Suprapubic skin (tissue), 4 donors: ENCODE measurements around the gene HES5. TPM values are rescaled to one million over a fixed set of nuclear protein-coding genes. Genes with fewer than 3 reads are reported as not detected.

Source experiments
- DNase-seq, 2 donors: peaks; one replicate each; pipeline ENCODE4 v3.0.0-alpha.2; 2019; ENCODE audit warnings: low spot score in 2 of 2
- H3K27ac ChIP-seq: fragments of 200-600 bp; sonication (generic); one replicate; pipeline ENCODE4 v1.5.1; 2019
- H3K27me3 ChIP-seq: fragments of 200-600 bp; sonication (generic); one replicate; pipeline ENCODE4 v1.5.1; 2019
- H3K36me3 ChIP-seq: fragments of 200-600 bp; sonication (generic); one replicate; pipeline ENCODE4 v1.5.1; 2019
- H3K4me1 ChIP-seq: fragments of 200-600 bp; sonication (generic); one replicate; pipeline ENCODE4 v1.5.1; 2019
- H3K4me3 ChIP-seq: fragments of 200-600 bp; sonication (generic); one replicate; pipeline ENCODE4 v1.5.1; 2019; ENCODE audit warnings: mild to moderate bottlenecking
- H3K9me3 ChIP-seq: fragments of 200-600 bp; sonication (generic); one replicate; pipeline ENCODE4 v1.5.1; 2019
- EP300 ChIP-seq: sonication (generic); formaldehyde crosslinking; IDR thresholded peaks from one replicate; pipeline ENCODE4 v1.6.1; 2017; ENCODE audit warnings: antibody characterized with exemption
- POLR2A ChIP-seq, 2 donors: fragments of 450-650 bp; IDR thresholded peaks; one replicate each; pipeline ENCODE4 v1.6.1; 2017; ENCODE audit warnings: antibody characterized with exemption in 2 of 2, mild to moderate bottlenecking in 2 of 2, moderate library complexity in 2 of 2
- POLR2AphosphoS5 ChIP-seq, 3 donors: sonication (generic); formaldehyde crosslinking; IDR thresholded peaks; one replicate each; pipeline ENCODE4 v1.6.1; 2017; ENCODE audit warnings: antibody characterized with exemption in 3 of 3
- WGBS: methylation state at CpG from one replicate; pipeline ENCODE4 v1.1.5; 2018; 5-methylcytosine and 5-hydroxymethylcytosine counted together
- total RNA-seq, 4 donors: library from RNA; depleted of rRNA; stranded (reverse); fragments of >200 nt; gene quantifications; one replicate each; pipeline ENCODE4 v1.1.0, GENCODE V29; 2016
- TF ChIP-seq, protein P1 (sequence below), 2 donors: fragments of 200-600 bp in 1 of 2; fragments of 450-650 bp in 1 of 2; sonication (generic) in 1 of 2; IDR thresholded peaks; one replicate each; pipeline ENCODE4 v1.5.1; 2016 to 2019; ENCODE audit warnings: antibody characterized with exemption in 2 of 2, mild to moderate bottlenecking in 1 of 2, moderate library complexity in 1 of 2

HES5 gene
- total RNA-seq, 4 donors from 2014 or later, result 2.6 to 12.0 (median 5.9) TPM

- TF ChIP-seq POLR2AphosphoS5 (IDR thresholded peaks at IDR 0.05), result no peak
- peak in 1 of 2 donors; percentile 14 for TF ChIP-seq POLR2A (IDR thresholded peaks at IDR 0.05)
- TF ChIP-seq, protein P1, sequence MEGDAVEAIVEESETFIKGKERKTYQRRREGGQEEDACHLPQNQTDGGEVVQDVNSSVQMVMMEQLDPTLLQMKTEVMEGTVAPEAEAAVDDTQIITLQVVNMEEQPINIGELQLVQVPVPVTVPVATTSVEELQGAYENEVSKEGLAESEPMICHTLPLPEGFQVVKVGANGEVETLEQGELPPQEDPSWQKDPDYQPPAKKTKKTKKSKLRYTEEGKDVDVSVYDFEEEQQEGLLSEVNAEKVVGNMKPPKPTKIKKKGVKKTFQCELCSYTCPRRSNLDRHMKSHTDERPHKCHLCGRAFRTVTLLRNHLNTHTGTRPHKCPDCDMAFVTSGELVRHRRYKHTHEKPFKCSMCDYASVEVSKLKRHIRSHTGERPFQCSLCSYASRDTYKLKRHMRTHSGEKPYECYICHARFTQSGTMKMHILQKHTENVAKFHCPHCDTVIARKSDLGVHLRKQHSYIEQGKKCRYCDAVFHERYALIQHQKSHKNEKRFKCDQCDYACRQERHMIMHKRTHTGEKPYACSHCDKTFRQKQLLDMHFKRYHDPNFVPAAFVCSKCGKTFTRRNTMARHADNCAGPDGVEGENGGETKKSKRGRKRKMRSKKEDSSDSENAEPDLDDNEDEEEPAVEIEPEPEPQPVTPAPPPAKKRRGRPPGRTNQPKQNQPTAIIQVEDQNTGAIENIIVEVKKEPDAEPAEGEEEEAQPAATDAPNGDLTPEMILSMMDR (IDR thresholded peaks at IDR 0.05), result peak; percentile 84 to 93
- no peak for TF ChIP-seq EP300
- peaks cover 68% of the 10 kb centered on the region for H3K4me1 ChIP-seq
- peak; percentile 89 to 92 for DNase-seq
- WGBS, result 0% methylated on average over 3 of the region's 17 CpGs
- H3K36me3 ChIP-seq, result no peaks in the 10 kb centered on the region
- no peaks in the 10 kb centered on the region for H3K9me3 ChIP-seq
- peak overlapping the region; percentile 95 for H3K27ac ChIP-seq
- no peaks in the 10 kb centered on the region for H3K27me3 ChIP-seq
- peak overlapping the region; percentile 64 for H3K4me3 ChIP-seq
Observed at GRCh38 chr1:2548068-2548589, 18.1 kb upstream of the HES5 start.

GRCh38 chr1:2547210-2548067 lies 17.4 kb upstream of the HES5 start:
- peaks cover 68% of the 10 kb centered on the region for H3K4me1 ChIP-seq
- H3K36me3 ChIP-seq, result no peaks in the 10 kb centered on the region
- no peaks in the 10 kb centered on the region for H3K27me3 ChIP-seq
- 6% methylated on average over 6 of the region's 27 CpGs for WGBS
- peak overlapping the region; percentile 95 for H3K27ac ChIP-seq
- no peaks in the 10 kb centered on the region for H3K9me3 ChIP-seq
- peak overlapping the region; percentile 64 for H3K4me3 ChIP-seq
- TF ChIP-seq POLR2A (IDR thresholded peaks at IDR 0.05) (no peak), EP300 (no peak), POLR2AphosphoS5 (IDR thresholded peaks at IDR 0.05) (no peak)
- TF ChIP-seq, protein P1 (IDR thresholded peaks at IDR 0.05), result no peak
- DNase-seq, result no peak

DNA sequence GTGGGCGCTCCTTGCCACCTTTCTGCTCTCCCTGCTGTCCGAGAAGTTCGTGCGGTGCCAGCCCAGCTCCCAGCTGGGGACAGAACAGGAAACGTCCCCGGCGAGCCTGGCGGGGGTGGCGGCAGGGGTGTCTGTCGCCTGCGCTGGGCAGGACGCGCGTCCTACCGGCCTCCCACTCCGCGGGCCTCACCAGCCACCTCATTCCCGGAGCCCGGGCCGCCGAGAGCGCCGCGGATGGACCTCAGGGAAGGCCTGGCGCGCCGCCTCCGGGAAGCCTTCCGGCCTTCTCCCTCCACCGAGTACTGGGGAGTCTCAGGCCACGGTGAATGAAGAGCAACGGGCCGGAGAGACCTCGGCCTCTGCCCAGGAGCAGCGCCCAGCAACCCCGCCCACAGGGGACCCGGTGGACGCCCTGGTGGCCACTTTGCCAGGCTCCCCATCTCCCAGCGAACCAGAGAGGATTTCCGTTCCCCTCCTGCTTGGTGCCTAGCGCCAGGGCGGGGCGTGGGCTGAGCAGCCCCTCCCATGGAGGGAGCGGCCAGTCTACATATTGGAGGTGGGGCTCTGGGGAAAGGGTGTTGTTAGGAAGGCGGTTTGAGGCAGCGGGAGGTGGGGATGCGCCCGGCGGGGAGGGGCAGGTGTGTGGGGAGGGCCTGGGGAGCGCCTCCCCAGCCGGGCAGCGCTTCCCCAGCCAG lies 16.6 kb upstream of the HES5 start:
- DNase-seq, result peak; percentile 90 to 93
- no peaks in the 10 kb centered on the region for H3K36me3 ChIP-seq
- WGBS, result 2% methylated on average over 9 of the region's 52 CpGs
- TF ChIP-seq, protein P1 (IDR thresholded peaks at IDR 0.05), result peak in 1 of 2 donors; percentile 13
- TF ChIP-seq POLR2AphosphoS5 (IDR thresholded peaks at IDR 0.05), result no peak
- no peak for TF ChIP-seq EP300
- peak overlapping the region; percentile 64 for H3K4me3 ChIP-seq
- no peaks in the 10 kb centered on the region for H3K9me3 ChIP-seq
- peaks cover 72% of the 10 kb centered on the region for H3K4me1 ChIP-seq
- peak overlapping the region; percentile 95 for H3K27ac ChIP-seq
- H3K27me3 ChIP-seq, result no peaks in the 10 kb centered on the region

GRCh38 chr1:2545754-2546514 lies 15.9 kb upstream of the HES5 start:
- Histone ChIP-seq H3K9me3 (no peaks in the 10 kb centered on the region), H3K36me3 (no peaks in the 10 kb centered on the region), H3K4me3 (peak overlapping the region; percentile 64), H3K27ac (peak overlapping the region; percentile 95), H3K4me1 (peaks cover 79% of the 10 kb centered on the region), H3K27me3 (peaks cover 2% of the 10 kb centered on the region)
- peak; percentile 95 to 96 for DNase-seq
- TF ChIP-seq, protein P1 (IDR thresholded peaks at IDR 0.05), result no peak
- TF ChIP-seq POLR2A (IDR thresholded peaks at IDR 0.05), result peak in 1 of 2 donors; percentile 13
- no CpG with 5 or more reads among the region's 43 CpGs for WGBS
